HEK293 (cell line): ENCODE measurements around the gene SLC36A4.

ENCODE experiments used
- CTCF ChIA-PET: fragments of 350-600 bp; formaldehyde crosslinking; extraction: SDS; loops from one replicate; lab custom pipeline; 2021; ENCODE audit warnings: antibody characterized with exemption; lab: Yijun Ruan, JAX
- POLR2A ChIA-PET: fragments of 300-600 bp; formaldehyde crosslinking; extraction: SDS; loops from one replicate; lab custom pipeline; 2020; ENCODE audit warnings: antibody characterized with exemption, inconsistent platforms; lab: Yijun Ruan, JAX
- H3K27ac ChIP-seq: fragments of 200-500 bp; sonication (Bioruptor generic); 2 replicates; pipeline ENCODE4 v1.5.1; 2014; ENCODE audit warnings: low read depth, low read length, control low read depth, inconsistent platforms; ENCODE audit errors: extremely low read depth
- H3K36me3 ChIP-seq, 2 experiments: fragments of 200-500 bp in 1 of 2; sonication (Bioruptor generic) in 1 of 2; 1 replicate in 1 of 2; 2 replicates in 1 of 2; pipeline ENCODE4 v1.5.1; 2014 to 2017; ENCODE audit warnings: inconsistent platforms in 2 of 2, low read length in 2 of 2; ENCODE audit not compliant: control insufficient read depth in 2 of 2, insufficient read depth in 1 of 2
- H3K4me1 ChIP-seq: fragments of 200-500 bp; sonication (Bioruptor generic); 2 replicates; pipeline ENCODE4 v1.5.1; 2014; ENCODE audit warnings: mild to moderate bottlenecking, low read length, inconsistent platforms; ENCODE audit not compliant: control insufficient read depth, insufficient read depth
- H3K4me3 ChIP-seq: 2 replicates; pipeline ENCODE4 v1.5.1; 2011; ENCODE audit warnings: low read depth, mild to moderate bottlenecking, control low read depth, low read length, moderate library complexity
- H3K9me3 ChIP-seq: fragments of 200-500 bp; sonication (Bioruptor generic); 2 replicates; pipeline ENCODE4 v1.5.1; 2014; ENCODE audit warnings: low read depth, low read length, inconsistent platforms; ENCODE audit not compliant: control insufficient read depth, insufficient read depth
- BCL11A ChIP-seq: fragments of 450-650 bp; formaldehyde crosslinking; IDR thresholded peaks from 2 replicates; pipeline ENCODE4 v1.5.1; 2016; ENCODE audit warnings: low read depth, missing biosample characterization, missing genetic modification characterization
- IKZF3 ChIP-seq: fragments of 450-650 bp; IDR thresholded peaks from 2 replicates; pipeline ENCODE4 v1.5.0; 2018; ENCODE audit warnings: missing biosample characterization, mild to moderate bottlenecking, missing genetic modification characterization, moderate library complexity
- OVOL3 ChIP-seq: fragments of 450-650 bp; formaldehyde crosslinking; IDR thresholded peaks from 2 replicates; pipeline ENCODE4 v1.5.1; 2016; ENCODE audit warnings: missing biosample characterization, missing genetic modification characterization
- PRDM10 ChIP-seq: fragments of 450-650 bp; formaldehyde crosslinking; IDR thresholded peaks from 2 replicates; pipeline ENCODE4 v1.5.1; 2016; ENCODE audit warnings: missing biosample characterization, missing genetic modification characterization
- SP2 ChIP-seq: fragments of 450-650 bp; formaldehyde crosslinking; IDR thresholded peaks from 2 replicates; pipeline ENCODE4 v1.5.1; 2016; ENCODE audit warnings: missing biosample characterization, missing genetic modification characterization
- ZNF114 ChIP-seq: fragments of 450-650 bp; formaldehyde crosslinking; IDR thresholded peaks from 2 replicates; pipeline ENCODE4 v1.5.0; 2017; ENCODE audit warnings: missing biosample characterization, missing genetic modification characterization
- ZNF140 ChIP-seq: fragments of 450-650 bp; formaldehyde crosslinking; IDR thresholded peaks from 2 replicates; pipeline ENCODE4 v1.5.1; 2016; ENCODE audit warnings: missing biosample characterization, missing genetic modification characterization
- ZNF174 ChIP-seq: fragments of 450-650 bp; formaldehyde crosslinking; IDR thresholded peaks from 2 replicates; pipeline ENCODE4 v1.5.0; 2017; ENCODE audit warnings: missing biosample characterization, mild to moderate bottlenecking, missing genetic modification characterization
- ZNF175 ChIP-seq: fragments of 450-650 bp; formaldehyde crosslinking; IDR thresholded peaks from 2 replicates; pipeline ENCODE4 v1.5.1; 2016; ENCODE audit warnings: missing biosample characterization, missing genetic modification characterization
- ZNF2 ChIP-seq: fragments of 450-650 bp; formaldehyde crosslinking; IDR thresholded peaks from 2 replicates; pipeline ENCODE4 v1.5.1; 2016; ENCODE audit warnings: missing biosample characterization, missing genetic modification characterization
- ZNF221 ChIP-seq: fragments of 450-650 bp; formaldehyde crosslinking; IDR thresholded peaks from 2 replicates; pipeline ENCODE4 v1.5.1; 2017; ENCODE audit warnings: missing biosample characterization, missing genetic modification characterization, borderline replicate concordance
- ZNF311 ChIP-seq: fragments of 450-650 bp; formaldehyde crosslinking; IDR thresholded peaks from 2 replicates; pipeline ENCODE4 v1.5.1; 2017; ENCODE audit warnings: missing biosample characterization, missing genetic modification characterization, borderline replicate concordance
- ZNF335 ChIP-seq: fragments of 450-650 bp; formaldehyde crosslinking; conservative IDR thresholded peaks from 2 replicates; pipeline ENCODE4 v1.5.1; 2016; ENCODE audit warnings: missing biosample characterization, missing genetic modification characterization
- ZNF354C ChIP-seq: fragments of 450-650 bp; formaldehyde crosslinking; IDR thresholded peaks from 2 replicates; pipeline ENCODE4 v1.5.1; 2016; ENCODE audit warnings: missing biosample characterization, missing genetic modification characterization, low read depth, borderline replicate concordance
- ZNF585B ChIP-seq: fragments of 450-650 bp; formaldehyde crosslinking; IDR thresholded peaks from 2 replicates; pipeline ENCODE4 v1.5.1; 2016; ENCODE audit warnings: missing biosample characterization, missing genetic modification characterization
- TF ChIP-seq, protein P1 (sequence below): fragments of 450-650 bp; formaldehyde crosslinking; IDR thresholded peaks from 2 replicates; pipeline ENCODE4 v1.5.1; 2016; ENCODE audit warnings: missing biosample characterization, missing genetic modification characterization
- TF ChIP-seq, protein P2 (sequence below): fragments of 450-650 bp; formaldehyde crosslinking; IDR thresholded peaks from 2 replicates; pipeline ENCODE4; 2016; ENCODE audit warnings: missing biosample characterization, missing genetic modification characterization
- TF ChIP-seq, protein P3 (sequence below): fragments of 450-650 bp; formaldehyde crosslinking; conservative IDR thresholded peaks from 2 replicates; pipeline ENCODE4 v1.5.1; 2016; ENCODE audit warnings: low read depth, missing biosample characterization, missing genetic modification characterization
- TF ChIP-seq, protein P4 (sequence below): fragments of 450-650 bp; formaldehyde crosslinking; IDR thresholded peaks from 2 replicates; pipeline ENCODE4 v1.5.1; 2016; ENCODE audit warnings: missing biosample characterization, missing genetic modification characterization

SLC36A4 gene

GRCh38 chr11:93117565-93117964, 80.2 kb downstream of the SLC36A4 start:
- H3K27ac ChIP-seq = no peak overlapping the region
- H3K9me3 ChIP-seq = no peaks in the 10 kb centered on the region
- no peaks in the 10 kb centered on the region for H3K36me3 ChIP-seq
- CTCF ChIA-PET = no interaction called here
- TF ChIP-seq, protein P1, sequence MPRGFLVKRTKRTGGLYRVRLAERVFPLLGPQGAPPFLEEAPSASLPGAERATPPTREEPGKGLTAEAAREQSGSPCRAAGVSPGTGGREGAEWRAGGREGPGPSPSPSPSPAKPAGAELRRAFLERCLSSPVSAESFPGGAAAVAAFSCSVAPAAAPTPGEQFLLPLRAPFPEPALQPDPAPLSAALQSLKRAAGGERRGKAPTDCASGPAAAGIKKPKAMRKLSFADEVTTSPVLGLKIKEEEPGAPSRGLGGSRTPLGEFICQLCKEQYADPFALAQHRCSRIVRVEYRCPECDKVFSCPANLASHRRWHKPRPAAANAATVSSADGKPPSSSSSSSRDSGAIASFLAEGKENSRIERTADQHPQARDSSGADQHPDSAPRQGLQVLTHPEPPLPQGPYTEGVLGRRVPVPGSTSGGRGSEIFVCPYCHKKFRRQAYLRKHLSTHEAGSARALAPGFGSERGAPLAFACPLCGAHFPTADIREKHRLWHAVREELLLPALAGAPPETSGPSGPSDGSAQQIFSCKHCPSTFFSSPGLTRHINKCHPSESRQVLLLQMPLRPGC (tag by site-specific recombination) = no peak
- TF ChIP-seq, protein P2, sequence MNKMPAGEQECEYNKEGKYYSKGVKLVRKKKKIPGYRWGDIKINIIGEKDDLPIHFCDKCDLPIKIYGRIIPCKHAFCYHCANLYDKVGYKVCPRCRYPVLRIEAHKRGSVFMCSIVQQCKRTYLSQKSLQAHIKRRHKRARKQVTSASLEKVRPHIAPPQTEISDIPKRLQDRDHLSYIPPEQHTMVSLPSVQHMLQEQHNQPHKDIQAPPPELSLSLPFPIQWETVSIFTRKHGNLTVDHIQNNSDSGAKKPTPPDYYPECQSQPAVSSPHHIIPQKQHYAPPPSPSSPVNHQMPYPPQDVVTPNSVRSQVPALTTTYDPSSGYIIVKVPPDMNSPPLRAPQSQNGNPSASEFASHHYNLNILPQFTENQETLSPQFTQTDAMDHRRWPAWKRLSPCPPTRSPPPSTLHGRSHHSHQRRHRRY (tag by site-specific recombination) = no peak
- no peak for TF ChIP-seq IKZF3
- TF ChIP-seq OVOL3 (tag by site-specific recombination) = no peak
- H3K4me3 ChIP-seq = no peak overlapping the region
- POLR2A ChIA-PET = no interaction called here
- no peaks in the 10 kb centered on the region for H3K4me1 ChIP-seq

DNA sequence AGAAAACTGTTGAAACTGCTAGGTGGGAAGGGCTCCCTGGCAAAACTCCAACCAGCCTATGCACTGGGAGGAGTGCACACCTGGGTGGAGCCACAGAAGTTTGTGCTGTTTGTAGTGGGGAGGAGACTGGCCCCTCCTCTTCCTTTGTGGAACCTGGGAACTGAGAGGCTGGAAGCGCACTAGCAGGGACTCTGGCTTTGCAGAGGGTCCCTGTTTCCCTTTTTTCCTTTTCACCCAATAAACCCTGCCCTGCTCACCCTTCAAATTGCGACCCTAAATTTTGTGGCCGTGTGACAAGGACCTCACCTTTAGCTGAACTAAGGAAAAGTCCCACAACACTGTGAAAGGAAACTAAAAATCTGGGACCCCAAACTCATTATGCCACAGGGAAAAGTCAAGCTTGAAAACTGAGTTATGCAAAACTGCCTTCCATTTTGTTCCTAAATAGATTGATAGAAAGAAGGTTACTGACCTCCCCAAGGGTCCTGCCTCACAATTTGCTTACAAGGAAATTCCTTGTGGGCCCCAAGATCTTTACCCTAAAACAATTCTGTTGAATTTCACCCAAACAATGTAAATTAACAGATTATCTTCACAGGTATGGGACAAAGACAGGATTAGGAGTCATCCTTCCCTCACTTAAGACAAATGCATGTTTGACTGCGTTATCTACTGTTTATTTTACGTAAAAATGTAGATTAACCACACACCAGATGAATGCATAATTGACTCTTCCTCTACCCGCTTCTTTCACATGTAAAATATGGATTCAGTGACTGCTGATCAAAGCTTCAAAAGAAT, 81.0 kb downstream of the SLC36A4 start:
- TF ChIP-seq BCL11A (tag by site-specific recombination) (no peak), ZNF140 (no peak), ZNF175 (tag by site-specific recombination) (no peak), ZNF354C (tag by site-specific recombination) (no peak), SP2 (tag by site-specific recombination) (no peak), ZNF585B (tag by site-specific recombination) (no peak), ZNF221 (no peak), ZNF335 (tag by site-specific recombination) (no peak), ZNF2 (no peak)
- TF ChIP-seq, protein P3, sequence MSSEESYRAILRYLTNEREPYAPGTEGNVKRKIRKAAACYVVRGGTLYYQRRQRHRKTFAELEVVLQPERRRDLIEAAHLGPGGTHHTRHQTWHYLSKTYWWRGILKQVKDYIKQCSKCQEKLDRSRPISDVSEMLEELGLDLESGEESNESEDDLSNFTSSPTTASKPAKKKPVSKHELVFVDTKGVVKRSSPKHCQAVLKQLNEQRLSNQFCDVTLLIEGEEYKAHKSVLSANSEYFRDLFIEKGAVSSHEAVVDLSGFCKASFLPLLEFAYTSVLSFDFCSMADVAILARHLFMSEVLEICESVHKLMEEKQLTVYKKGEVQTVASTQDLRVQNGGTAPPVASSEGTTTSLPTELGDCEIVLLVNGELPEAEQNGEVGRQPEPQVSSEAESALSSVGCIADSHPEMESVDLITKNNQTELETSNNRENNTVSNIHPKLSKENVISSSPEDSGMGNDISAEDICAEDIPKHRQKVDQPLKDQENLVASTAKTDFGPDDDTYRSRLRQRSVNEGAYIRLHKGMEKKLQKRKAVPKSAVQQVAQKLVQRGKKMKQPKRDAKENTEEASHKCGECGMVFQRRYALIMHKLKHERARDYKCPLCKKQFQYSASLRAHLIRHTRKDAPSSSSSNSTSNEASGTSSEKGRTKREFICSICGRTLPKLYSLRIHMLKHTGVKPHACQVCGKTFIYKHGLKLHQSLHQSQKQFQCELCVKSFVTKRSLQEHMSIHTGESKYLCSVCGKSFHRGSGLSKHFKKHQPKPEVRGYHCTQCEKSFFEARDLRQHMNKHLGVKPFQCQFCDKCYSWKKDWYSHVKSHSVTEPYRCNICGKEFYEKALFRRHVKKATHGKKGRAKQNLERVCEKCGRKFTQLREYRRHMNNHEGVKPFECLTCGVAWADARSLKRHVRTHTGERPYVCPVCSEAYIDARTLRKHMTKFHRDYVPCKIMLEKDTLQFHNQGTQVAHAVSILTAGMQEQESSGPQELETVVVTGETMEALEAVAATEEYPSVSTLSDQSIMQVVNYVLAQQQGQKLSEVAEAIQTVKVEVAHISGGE = no peak
- Histone ChIP-seq H3K9me3 (no peaks in the 10 kb centered on the region), H3K4me3 (no peak overlapping the region), H3K36me3 (no peaks in the 10 kb centered on the region), H3K4me1 (no peaks in the 10 kb centered on the region), H3K27ac (no peak overlapping the region)
- ChIA-PET CTCF (no interaction called here), POLR2A (interaction anchor here (0.6 kb wide), 1 partner anchor 652 kb away, joined by 4 read pairs; no protein-coding TSS in a partner anchor)

DNA sequence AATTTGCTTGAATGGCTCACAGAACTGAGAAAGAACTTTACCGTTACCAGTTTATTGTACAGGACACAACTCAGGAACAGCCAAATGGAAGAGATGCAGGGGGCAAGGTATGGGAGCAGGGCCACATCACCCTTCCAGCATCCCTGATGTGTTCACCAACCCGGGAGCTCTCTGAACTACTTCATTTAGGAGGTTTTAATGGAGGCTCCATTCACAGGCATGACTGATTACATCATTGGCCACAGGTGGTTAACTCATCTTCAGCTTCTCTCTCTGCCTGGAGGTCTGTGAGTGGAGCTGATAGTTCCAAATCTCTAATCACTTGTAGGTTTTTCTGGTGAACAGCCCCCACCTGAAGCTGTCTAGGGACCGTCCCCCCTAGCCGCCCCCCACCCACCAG, 83.5 kb downstream of the SLC36A4 start:
- Histone ChIP-seq H3K27ac (no peak overlapping the region), H3K4me3 (no peak overlapping the region), H3K4me1 (no peaks in the 10 kb centered on the region), H3K36me3 (no peaks in the 10 kb centered on the region), H3K9me3 (no peaks in the 10 kb centered on the region)
- POLR2A ChIA-PET = no interaction called here
- CTCF ChIA-PET = interaction anchor here (0.6 kb wide), 1 partner anchor 351 kb away, joined by 3 read pairs; no protein-coding TSS in a partner anchor
- TF ChIP-seq ZNF311 (tag by site-specific recombination) = no peak
- no peak for TF ChIP-seq PRDM10 (tag by site-specific recombination)
- no peak for TF ChIP-seq ZNF114 (tag by site-specific recombination)
- no peak for TF ChIP-seq ZNF174
- TF ChIP-seq, protein P4, sequence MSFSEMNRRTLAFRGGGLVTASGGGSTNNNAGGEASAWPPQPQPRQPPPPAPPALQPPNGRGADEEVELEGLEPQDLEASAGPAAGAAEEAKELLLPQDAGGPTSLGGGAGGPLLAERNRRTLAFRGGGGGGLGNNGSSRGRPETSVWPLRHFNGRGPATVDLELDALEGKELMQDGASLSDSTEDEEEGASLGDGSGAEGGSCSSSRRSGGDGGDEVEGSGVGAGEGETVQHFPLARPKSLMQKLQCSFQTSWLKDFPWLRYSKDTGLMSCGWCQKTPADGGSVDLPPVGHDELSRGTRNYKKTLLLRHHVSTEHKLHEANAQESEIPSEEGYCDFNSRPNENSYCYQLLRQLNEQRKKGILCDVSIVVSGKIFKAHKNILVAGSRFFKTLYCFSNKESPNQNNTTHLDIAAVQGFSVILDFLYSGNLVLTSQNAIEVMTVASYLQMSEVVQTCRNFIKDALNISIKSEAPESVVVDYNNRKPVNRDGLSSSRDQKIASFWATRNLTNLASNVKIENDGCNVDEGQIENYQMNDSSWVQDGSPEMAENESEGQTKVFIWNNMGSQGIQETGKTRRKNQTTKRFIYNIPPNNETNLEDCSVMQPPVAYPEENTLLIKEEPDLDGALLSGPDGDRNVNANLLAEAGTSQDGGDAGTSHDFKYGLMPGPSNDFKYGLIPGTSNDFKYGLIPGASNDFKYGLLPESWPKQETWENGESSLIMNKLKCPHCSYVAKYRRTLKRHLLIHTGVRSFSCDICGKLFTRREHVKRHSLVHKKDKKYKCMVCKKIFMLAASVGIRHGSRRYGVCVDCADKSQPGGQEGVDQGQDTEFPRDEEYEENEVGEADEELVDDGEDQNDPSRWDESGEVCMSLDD (tag by site-specific recombination) = no peak
